Body of pancreas (tissue), 4 donors: ENCODE measurements around the gene GRIP2.

Source experiments
- CTCF ChIP-seq, 7 experiments: fragments of 450-650 bp in 4 of 7; fragments of 200-600 bp in 3 of 7; sonication (generic) in 3 of 7; IDR thresholded peaks; one replicate each; pipeline ENCODE4 v1.5.1; 2016 to 2019; ENCODE audit warnings: antibody characterized with exemption in 7 of 7
- POLR2A ChIP-seq, 3 donors: fragments of 450-650 bp; IDR thresholded peaks; one replicate each; pipeline ENCODE4 v1.6.1; 2016; ENCODE audit warnings: antibody characterized with exemption in 3 of 3, mild to moderate bottlenecking in 2 of 3

- no peak for TF ChIP-seq POLR2A (IDR thresholded peaks at IDR 0.05)
- TF ChIP-seq CTCF (IDR thresholded peaks at IDR 0.05) = no peak
Observed at GRCh38 chr3:14510838-14511622, 29.1 kb downstream of the GRIP2 start.
